Measurements from ENCODE around the gene TPGS1. TPM values are rescaled to one million over a fixed set of nuclear protein-coding genes. Genes with fewer than 3 reads are reported as not detected.
A peak's percentile ranks its signal among the peaks of the same experiment; 100 is the strongest.

The TPGS1 gene
- polyA plus RNA-seq, 4 donors = 17.4 to 38.4 (median 25.2) TPM

DNA sequence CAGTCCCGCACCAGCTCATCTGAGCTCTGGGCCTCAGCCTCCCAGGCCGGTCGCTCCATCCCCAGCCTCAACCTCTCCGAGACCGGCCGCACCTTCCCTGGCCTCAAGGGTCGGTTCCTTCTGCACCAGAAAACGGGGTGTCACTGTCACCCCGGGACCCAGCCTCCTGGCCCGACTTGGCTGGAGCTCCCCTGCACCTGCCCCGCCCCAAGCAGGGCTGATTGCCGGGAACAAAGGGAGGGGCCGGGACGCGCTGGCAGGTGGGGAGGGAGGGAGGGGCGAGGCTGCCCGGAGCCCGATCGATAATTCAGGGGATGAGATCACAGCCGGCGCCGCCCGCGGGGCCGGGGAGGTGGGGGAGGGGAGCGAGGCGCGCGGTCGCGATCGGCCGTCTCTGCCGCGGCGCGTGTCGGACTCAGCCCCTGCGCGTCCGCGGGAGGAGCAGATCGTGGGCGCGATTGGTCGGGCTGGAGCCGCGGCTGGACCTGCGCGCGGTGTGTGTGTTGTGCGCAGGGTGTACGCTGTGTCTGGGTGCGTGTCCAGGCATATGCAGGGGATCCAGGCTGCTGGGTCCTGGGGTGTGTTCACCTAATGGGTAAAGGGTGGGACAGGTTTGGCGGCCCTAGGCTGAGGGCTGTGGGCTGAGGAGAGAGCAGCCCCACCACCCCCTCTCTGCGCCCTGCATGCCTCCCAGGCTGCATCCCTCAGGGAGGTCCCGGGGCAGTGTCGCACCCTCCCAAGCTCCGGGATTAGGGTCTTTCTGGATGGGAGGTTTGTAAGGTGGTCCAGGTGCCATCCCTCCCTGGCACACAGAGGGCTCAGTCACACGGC, 45.4 kb upstream of the TPGS1 start:
- no peaks in the 10 kb centered on the region for H3K9me3 ChIP-seq (ENCODE audit: control insufficient read depth in 2 of 2, insufficient read depth in 1 of 2, low read depth in 1 of 2, low read length in 1 of 2)
- FAIRE-seq = no peak
- H3K36me3 ChIP-seq (ENCODE audit: control insufficient read depth in 3 of 3, insufficient read depth in 2 of 3, low read depth in 1 of 3, low read length in 3 of 3) = peaks cover 0 to 5% (median 0%) of the 10 kb centered on the region in 3 donors
- 4 to 7% (median 5%) methylated on average over 54 to 60 of the region's 60 CpGs for WGBS, 3 donors
- peak overlapping the region; percentile 30 to 51 (median 47) for H3K4me3 ChIP-seq (ENCODE audit: low read depth in 1 of 3, low read length in 3 of 3)
- H3K27ac ChIP-seq (ENCODE audit: low read depth in 1 of 3, low read length in 2 of 3) = peak overlapping the region; percentile 24 to 80 (median 65)
- peaks cover 0 to 8% (median 0%) of the 10 kb centered on the region in 3 donors for H3K4me1 ChIP-seq (ENCODE audit: control insufficient read depth in 3 of 3, insufficient read depth in 2 of 3, low read depth in 1 of 3, low read length in 2 of 3)
- peak; percentile 91 to 95 for DNase-seq
- H3K27me3 ChIP-seq (ENCODE audit: control insufficient read depth in 3 of 3, insufficient read depth in 3 of 3, low read length in 3 of 3) = peaks cover 0 to 6% (median 3%) of the 10 kb centered on the region in 3 donors

DNA sequence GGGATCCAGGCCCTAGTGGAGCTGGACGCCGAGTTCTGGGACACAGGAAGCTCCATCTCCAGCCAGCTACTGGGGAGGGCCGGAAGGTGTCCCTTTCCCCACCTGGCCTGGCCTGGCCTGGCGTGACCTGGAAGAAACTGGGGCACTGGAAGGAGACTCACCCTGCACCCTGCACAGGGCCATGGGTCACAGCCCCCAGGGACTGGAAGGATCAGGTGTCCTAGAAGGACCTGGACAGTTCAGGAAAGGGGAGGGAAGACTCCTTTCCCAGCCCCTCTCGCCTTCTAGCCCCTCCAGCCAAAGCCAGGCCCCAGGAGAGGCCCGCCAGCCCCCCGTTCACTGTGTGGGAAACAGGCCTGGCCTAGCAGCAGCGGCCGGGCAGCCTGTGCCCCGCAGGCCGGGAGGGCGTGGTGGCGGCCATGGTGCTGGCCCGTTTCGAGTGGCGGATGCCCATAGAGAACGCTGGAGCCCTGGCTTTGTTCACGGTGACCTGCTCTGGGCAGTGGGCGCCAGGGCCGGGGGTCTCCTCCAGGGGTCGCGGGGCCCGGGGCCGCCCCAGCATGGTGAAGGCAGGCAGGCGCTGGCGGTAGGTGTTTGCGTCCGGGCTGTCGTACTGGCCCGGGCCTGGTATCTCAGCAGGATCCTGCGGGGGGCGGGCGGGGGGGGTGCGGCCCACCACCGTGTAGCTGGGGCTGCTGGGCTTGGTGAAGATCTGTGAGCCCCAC, 43.7 kb upstream of the TPGS1 start:
- Histone ChIP-seq H3K27me3 (ENCODE audit: control insufficient read depth in 3 of 3, insufficient read depth in 3 of 3, low read length in 3 of 3) (peaks cover 0 to 6% (median 3%) of the 10 kb centered on the region in 3 donors), H3K4me1 (ENCODE audit: control insufficient read depth in 3 of 3, insufficient read depth in 2 of 3, low read depth in 1 of 3, low read length in 2 of 3) (peaks cover 0 to 8% (median 0%) of the 10 kb centered on the region in 3 donors), H3K27ac (ENCODE audit: low read depth in 1 of 3, low read length in 2 of 3) (no peak overlapping the region), H3K9me3 (ENCODE audit: control insufficient read depth in 2 of 2, insufficient read depth in 1 of 2, low read depth in 1 of 2, low read length in 1 of 2) (no peaks in the 10 kb centered on the region), H3K4me3 (ENCODE audit: low read depth in 1 of 3, low read length in 3 of 3) (no peak overlapping the region), H3K36me3 (ENCODE audit: control insufficient read depth in 3 of 3, insufficient read depth in 2 of 3, low read depth in 1 of 3, low read length in 3 of 3) (no peaks in the 10 kb centered on the region)
- no peak for FAIRE-seq
- no peak for DNase-seq
- 77 to 86% (median 82%) methylated on average over 29 to 35 of the region's 35 CpGs for WGBS, 3 donors

DNA sequence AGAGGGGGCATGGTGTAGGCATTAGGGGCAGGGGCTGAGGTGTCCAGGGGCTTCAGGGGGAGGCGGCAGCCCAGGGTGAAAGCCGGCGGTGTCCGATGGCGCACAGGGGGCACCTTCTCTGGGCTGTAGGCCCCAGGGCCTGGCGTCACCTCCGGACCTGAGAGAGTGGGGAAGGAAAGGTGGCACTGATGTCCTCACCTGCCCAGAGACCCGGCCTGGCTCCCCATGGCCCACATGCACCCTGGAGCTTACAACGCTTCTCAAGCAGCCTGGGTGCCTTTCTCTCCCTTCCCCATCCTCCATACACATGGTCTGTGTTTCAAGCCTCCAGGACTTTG, 43.1 kb upstream of the TPGS1 start:
- Histone ChIP-seq H3K27me3 (ENCODE audit: control insufficient read depth in 3 of 3, insufficient read depth in 3 of 3, low read length in 3 of 3) (peaks cover 0 to 6% (median 3%) of the 10 kb centered on the region in 3 donors), H3K4me3 (ENCODE audit: low read depth in 1 of 3, low read length in 3 of 3) (no peak overlapping the region), H3K9me3 (ENCODE audit: control insufficient read depth in 2 of 2, insufficient read depth in 1 of 2, low read depth in 1 of 2, low read length in 1 of 2) (no peaks in the 10 kb centered on the region), H3K27ac (ENCODE audit: low read depth in 1 of 3, low read length in 2 of 3) (no peak overlapping the region), H3K4me1 (ENCODE audit: control insufficient read depth in 3 of 3, insufficient read depth in 2 of 3, low read depth in 1 of 3, low read length in 2 of 3) (peaks cover 0 to 8% (median 0%) of the 10 kb centered on the region in 3 donors), H3K36me3 (ENCODE audit: control insufficient read depth in 3 of 3, insufficient read depth in 2 of 3, low read depth in 1 of 3, low read length in 3 of 3) (no peaks in the 10 kb centered on the region)
- DNase-seq = no peak
- no peak for FAIRE-seq
- WGBS, 3 donors = 55 to 91% (median 76%) methylated on average over 5 to 9 of the region's 9 CpGs

DNA sequence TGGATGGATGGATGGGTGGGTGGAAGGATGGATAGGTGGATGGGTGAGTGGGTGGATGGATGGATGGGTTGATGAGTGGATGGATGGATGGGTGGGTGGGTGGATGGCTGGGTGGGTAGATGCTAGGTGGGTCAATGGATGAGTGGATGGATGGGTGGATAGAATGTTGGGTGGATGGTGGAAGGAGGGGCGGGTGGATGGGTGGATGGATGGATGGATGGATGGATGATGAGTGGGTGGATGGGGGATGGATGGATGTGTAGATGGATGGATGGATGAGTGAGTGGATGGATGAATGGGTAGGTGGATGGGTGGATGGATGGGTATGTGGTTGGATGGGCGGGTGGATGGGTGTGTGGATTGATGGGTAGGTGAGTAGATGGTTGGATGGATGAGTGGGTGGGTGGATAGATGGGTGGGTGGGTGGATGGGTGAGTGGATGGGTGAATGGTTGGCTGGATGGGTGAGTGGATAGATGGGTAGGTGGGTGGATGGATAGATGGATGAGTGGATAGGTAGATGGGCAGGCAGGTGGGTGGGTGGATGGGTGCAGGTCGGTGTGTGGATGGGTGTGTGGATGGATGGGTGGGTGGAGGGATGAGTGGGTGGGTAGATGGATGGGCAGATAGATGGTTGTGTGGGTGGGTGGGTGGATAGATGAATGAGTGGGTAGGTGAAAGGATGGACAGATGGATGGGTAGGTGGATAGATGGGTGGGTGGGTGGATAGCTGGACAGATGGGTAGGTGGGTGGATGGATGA, 42.1 kb upstream of the TPGS1 start:
- Histone ChIP-seq H3K36me3 (ENCODE audit: control insufficient read depth in 3 of 3, insufficient read depth in 2 of 3, low read depth in 1 of 3, low read length in 3 of 3) (no peaks in the 10 kb centered on the region), H3K27ac (ENCODE audit: low read depth in 1 of 3, low read length in 2 of 3) (no peak overlapping the region), H3K4me1 (ENCODE audit: control insufficient read depth in 3 of 3, insufficient read depth in 2 of 3, low read depth in 1 of 3, low read length in 2 of 3) (peaks cover 0 to 8% (median 0%) of the 10 kb centered on the region in 3 donors), H3K9me3 (ENCODE audit: control insufficient read depth in 2 of 2, insufficient read depth in 1 of 2, low read depth in 1 of 2, low read length in 1 of 2) (no peaks in the 10 kb centered on the region), H3K27me3 (ENCODE audit: control insufficient read depth in 3 of 3, insufficient read depth in 3 of 3, low read length in 3 of 3) (peaks cover 0 to 6% (median 3%) of the 10 kb centered on the region in 3 donors), H3K4me3 (ENCODE audit: low read depth in 1 of 3, low read length in 3 of 3) (no peak overlapping the region)
- no peak for FAIRE-seq
- 91 to 96% (median 96%) methylated on average over 3 of the region's 3 CpGs for WGBS, 3 donors
- DNase-seq = no peak

DNA sequence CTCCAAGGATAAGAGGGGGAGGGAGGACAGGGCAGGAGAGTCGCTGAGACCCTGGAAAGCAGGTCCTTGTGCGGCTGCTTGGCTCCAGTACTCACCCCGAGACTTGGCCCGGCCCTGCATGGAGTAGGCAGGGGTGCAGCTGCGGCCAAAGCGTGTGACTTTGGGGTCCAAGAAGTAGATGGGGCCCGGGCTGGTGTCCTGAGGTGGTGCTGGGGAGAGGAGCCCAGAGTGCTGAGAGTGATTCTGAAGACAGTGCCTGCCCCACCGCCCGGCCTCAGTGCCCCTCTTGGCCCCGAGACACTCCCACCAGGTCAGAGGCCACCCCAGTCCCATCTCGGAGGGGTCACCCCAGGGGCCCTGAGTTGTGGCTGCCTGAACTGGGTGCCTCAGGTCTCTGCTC, 39.7 kb upstream of the TPGS1 start:
- Histone ChIP-seq H3K4me3 (ENCODE audit: low read depth in 1 of 3, low read length in 3 of 3) (no peak overlapping the region), H3K36me3 (ENCODE audit: control insufficient read depth in 3 of 3, insufficient read depth in 2 of 3, low read depth in 1 of 3, low read length in 3 of 3) (no peaks in the 10 kb centered on the region), H3K27ac (ENCODE audit: low read depth in 1 of 3, low read length in 2 of 3) (no peak overlapping the region), H3K4me1 (ENCODE audit: control insufficient read depth in 3 of 3, insufficient read depth in 2 of 3, low read depth in 1 of 3, low read length in 2 of 3) (no peaks in the 10 kb centered on the region), H3K27me3 (ENCODE audit: control insufficient read depth in 3 of 3, insufficient read depth in 3 of 3, low read length in 3 of 3) (no peaks in the 10 kb centered on the region), H3K9me3 (ENCODE audit: control insufficient read depth in 2 of 2, insufficient read depth in 1 of 2, low read depth in 1 of 2, low read length in 1 of 2) (no peaks in the 10 kb centered on the region)
- no peak for FAIRE-seq
- DNase-seq = no peak
- WGBS, 3 donors = 65 to 84% (median 79%) methylated on average over 11 of the region's 11 CpGs

DNA sequence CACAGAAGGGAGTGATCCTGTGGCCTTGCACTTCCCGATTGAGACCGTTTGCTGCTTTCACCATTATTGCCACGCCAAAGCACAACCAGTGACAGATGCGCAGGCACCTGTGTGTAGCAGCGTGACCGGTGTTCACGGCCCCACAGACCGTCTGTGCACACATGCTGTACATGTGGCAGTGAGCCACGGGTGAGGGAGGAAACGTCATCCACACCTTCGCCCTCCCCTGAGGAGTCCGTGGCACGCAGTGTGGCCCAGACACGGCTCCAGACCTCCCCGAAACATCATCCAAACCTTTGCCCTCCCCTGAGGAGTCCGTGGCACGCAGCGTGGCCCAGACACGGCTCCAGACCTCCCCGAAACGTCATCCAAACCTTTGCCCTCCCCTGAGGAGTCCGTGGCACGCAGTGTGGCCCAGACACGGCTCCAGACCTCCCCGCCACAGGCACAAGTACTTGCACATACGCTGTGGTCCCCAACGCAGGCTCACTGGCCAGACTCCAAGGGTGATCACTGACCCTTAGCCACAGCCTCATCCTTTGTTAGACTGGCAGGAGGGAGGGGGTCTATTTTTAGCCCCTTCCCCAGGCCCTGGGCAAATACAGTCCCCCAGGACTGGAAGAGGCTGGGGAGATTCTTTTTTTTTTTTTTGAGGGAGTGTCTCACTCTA, 38.6 kb upstream of the TPGS1 start:
- 39 to 76% (median 47%) methylated on average over 22 to 27 of the region's 27 CpGs for WGBS, 3 donors
- H3K36me3 ChIP-seq (ENCODE audit: control insufficient read depth in 3 of 3, insufficient read depth in 2 of 3, low read depth in 1 of 3, low read length in 3 of 3) = no peaks in the 10 kb centered on the region
- no peaks in the 10 kb centered on the region for H3K27me3 ChIP-seq (ENCODE audit: control insufficient read depth in 3 of 3, insufficient read depth in 3 of 3, low read length in 3 of 3)
- no peak overlapping the region for H3K4me3 ChIP-seq (ENCODE audit: low read depth in 1 of 3, low read length in 3 of 3)
- DNase-seq = no peak
- no peak for FAIRE-seq
- H3K27ac ChIP-seq (ENCODE audit: low read depth in 1 of 3, low read length in 2 of 3) = no peak overlapping the region
- H3K9me3 ChIP-seq (ENCODE audit: control insufficient read depth in 2 of 2, insufficient read depth in 1 of 2, low read depth in 1 of 2, low read length in 1 of 2) = no peaks in the 10 kb centered on the region
- H3K4me1 ChIP-seq (ENCODE audit: control insufficient read depth in 3 of 3, insufficient read depth in 2 of 3, low read depth in 1 of 3, low read length in 2 of 3) = no peaks in the 10 kb centered on the region

DNA sequence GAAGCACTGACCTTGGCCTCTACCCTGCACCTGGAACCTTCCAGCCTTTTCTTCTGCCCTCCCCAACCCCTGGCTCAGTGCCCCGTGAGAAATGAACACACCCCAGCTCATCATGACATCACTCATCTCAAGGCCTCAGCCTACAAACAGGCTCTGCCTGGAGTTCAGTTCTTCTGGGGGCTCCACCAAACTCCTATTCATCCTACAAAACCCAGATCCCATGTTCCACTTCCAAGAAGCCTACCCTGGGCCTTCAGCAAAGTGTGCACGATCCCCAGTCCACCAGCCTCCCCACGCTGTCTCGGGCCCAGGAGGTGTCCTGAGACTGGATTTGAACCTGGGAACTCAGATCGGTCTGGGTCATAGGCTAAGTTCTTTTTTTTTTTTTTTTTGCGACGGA, 37.5 kb upstream of the TPGS1 start:
- Histone ChIP-seq H3K36me3 (ENCODE audit: control insufficient read depth in 3 of 3, insufficient read depth in 2 of 3, low read depth in 1 of 3, low read length in 3 of 3) (no peaks in the 10 kb centered on the region), H3K27me3 (ENCODE audit: control insufficient read depth in 3 of 3, insufficient read depth in 3 of 3, low read length in 3 of 3) (no peaks in the 10 kb centered on the region), H3K9me3 (ENCODE audit: control insufficient read depth in 2 of 2, insufficient read depth in 1 of 2, low read depth in 1 of 2, low read length in 1 of 2) (no peaks in the 10 kb centered on the region), H3K27ac (ENCODE audit: low read depth in 1 of 3, low read length in 2 of 3) (no peak overlapping the region), H3K4me1 (ENCODE audit: control insufficient read depth in 3 of 3, insufficient read depth in 2 of 3, low read depth in 1 of 3, low read length in 2 of 3) (no peaks in the 10 kb centered on the region), H3K4me3 (ENCODE audit: low read depth in 1 of 3, low read length in 3 of 3) (no peak overlapping the region)
- no peak for DNase-seq
- 65 to 82% (median 80%) methylated on average over 5 to 7 of the region's 7 CpGs for WGBS, 3 donors
- no peak for FAIRE-seq

DNA sequence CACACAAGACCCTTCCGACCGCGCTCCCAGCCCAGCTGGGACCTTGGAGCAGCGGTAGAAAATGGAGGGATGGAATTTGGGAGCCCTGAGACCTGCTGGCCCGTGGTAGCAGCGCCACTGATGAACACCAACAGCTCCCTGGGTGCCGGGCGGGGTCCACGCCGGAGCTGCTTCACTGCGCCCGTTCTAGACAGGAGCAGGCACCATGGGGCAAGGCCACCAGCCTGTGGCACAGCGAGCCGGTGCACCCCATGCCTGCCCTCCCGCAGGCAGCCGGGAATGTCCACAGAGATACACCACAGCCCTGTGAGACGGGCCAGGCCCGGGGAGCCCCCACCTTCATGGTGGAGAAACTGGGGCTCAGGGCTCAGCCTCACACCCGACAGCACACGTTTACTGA, 36.6 kb upstream of the TPGS1 start:
- Histone ChIP-seq H3K9me3 (ENCODE audit: control insufficient read depth in 2 of 2, insufficient read depth in 1 of 2, low read depth in 1 of 2, low read length in 1 of 2) (no peaks in the 10 kb centered on the region), H3K36me3 (ENCODE audit: control insufficient read depth in 3 of 3, insufficient read depth in 2 of 3, low read depth in 1 of 3, low read length in 3 of 3) (no peaks in the 10 kb centered on the region), H3K4me3 (ENCODE audit: low read depth in 1 of 3, low read length in 3 of 3) (no peak overlapping the region), H3K27ac (ENCODE audit: low read depth in 1 of 3, low read length in 2 of 3) (no peak overlapping the region), H3K4me1 (ENCODE audit: control insufficient read depth in 3 of 3, insufficient read depth in 2 of 3, low read depth in 1 of 3, low read length in 2 of 3) (no peaks in the 10 kb centered on the region), H3K27me3 (ENCODE audit: control insufficient read depth in 3 of 3, insufficient read depth in 3 of 3, low read length in 3 of 3) (no peaks in the 10 kb centered on the region)
- WGBS, 3 donors = 72 to 76% (median 75%) methylated on average over 20 of the region's 20 CpGs
- no peak for DNase-seq
- FAIRE-seq = no peak

Data from small intestine (tissue), 7 donors.